ENCODE results near the gene PPP6C. TPM values are rescaled to one million over a fixed set of nuclear protein-coding genes. Genes with fewer than 3 reads are reported as not detected.

PPP6C gene
- total RNA-seq, 4 donors from 2014 or later = 32.6 to 43.2 (median 36.4) TPM

- ATAC-seq (ENCODE audit: low FRiP score) = no peak
Measured at GRCh38 chr9:125137200-125137599, 52.4 kb downstream of the PPP6C start.

DNA sequence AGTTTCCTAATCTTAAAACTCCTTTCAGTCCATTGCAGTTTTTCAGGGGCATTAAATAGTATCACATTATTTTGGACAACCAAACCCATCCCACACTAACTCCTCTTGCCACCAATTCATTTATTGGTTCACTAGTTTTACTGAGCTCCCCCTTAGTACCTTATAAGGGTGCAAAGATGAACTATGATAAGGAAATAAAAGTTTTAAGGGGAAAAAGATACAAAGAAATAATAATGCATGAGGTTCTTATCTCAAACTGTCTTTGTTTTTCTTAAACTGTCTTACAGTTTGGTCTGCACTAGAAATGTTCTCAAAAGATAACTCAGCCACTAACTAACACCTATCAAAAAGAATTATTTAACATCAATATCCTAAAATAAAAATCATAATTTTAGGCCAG, 54.6 kb downstream of the PPP6C start:
- TF ChIP-seq, protein P1, sequence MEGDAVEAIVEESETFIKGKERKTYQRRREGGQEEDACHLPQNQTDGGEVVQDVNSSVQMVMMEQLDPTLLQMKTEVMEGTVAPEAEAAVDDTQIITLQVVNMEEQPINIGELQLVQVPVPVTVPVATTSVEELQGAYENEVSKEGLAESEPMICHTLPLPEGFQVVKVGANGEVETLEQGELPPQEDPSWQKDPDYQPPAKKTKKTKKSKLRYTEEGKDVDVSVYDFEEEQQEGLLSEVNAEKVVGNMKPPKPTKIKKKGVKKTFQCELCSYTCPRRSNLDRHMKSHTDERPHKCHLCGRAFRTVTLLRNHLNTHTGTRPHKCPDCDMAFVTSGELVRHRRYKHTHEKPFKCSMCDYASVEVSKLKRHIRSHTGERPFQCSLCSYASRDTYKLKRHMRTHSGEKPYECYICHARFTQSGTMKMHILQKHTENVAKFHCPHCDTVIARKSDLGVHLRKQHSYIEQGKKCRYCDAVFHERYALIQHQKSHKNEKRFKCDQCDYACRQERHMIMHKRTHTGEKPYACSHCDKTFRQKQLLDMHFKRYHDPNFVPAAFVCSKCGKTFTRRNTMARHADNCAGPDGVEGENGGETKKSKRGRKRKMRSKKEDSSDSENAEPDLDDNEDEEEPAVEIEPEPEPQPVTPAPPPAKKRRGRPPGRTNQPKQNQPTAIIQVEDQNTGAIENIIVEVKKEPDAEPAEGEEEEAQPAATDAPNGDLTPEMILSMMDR (IDR thresholded peaks at IDR 0.05) = no peak
- DNase-seq (ENCODE audit: low spot score) = no peak
- no peak for ATAC-seq (ENCODE audit: low FRiP score)

More at GRCh38 chr9:125137200-125137599, 52.4 kb downstream of the PPP6C start:
- no peak for DNase-seq (ENCODE audit: low spot score)
- TF ChIP-seq, protein P1 (IDR thresholded peaks at IDR 0.05) = no peak

GRCh38 chr9:125133403-125134329, 55.9 kb downstream of the PPP6C start:
- no peak for DNase-seq (ENCODE audit: low spot score)
- TF ChIP-seq, protein P1 (IDR thresholded peaks at IDR 0.05) = no peak
- no peak for ATAC-seq (ENCODE audit: low FRiP score)

- TF ChIP-seq, protein P1 (IDR thresholded peaks at IDR 0.05) = no peak
- ATAC-seq (ENCODE audit: low FRiP score) = no peak
- DNase-seq (ENCODE audit: low spot score) = no peak
Measured at GRCh38 chr9:125131778-125132177, 57.8 kb downstream of the PPP6C start.

DNA sequence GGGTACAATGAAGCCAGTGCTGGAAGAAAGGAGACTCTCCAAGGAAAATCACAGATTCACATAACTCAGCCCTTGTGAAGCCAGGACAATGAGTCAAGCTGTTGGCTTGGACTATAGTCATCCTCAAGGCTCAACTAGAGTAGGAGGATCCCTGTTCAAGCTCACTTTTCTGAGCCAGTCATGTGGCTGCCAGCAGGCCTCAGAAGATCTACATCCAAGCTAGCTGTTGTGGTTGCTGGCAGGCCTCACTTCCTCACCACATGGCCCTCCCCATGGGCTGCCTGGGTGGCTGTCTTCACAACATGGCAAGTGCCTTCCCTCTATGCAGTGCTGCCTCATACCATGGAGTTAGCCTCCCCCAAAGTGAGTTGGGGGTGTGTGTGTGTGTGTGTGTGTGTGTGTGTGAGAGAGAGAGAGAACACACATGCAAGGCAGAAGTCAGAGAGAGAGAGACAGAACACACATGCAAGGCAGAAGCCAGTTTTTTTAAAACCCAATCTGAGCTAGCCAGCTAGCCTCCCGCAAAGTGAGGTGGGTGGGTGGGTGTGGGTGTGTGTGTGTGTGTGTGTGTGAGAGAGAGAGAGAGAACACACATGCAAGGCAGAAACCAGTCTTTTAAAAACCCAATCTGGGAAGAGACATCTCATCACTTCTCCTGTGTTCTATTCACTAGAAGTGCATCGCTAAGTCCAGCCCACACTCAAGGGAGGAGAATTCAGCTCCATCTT, 63.4 kb downstream of the PPP6C start:
- ATAC-seq (ENCODE audit: low FRiP score) = peak; percentile 91
- TF ChIP-seq, protein P1 (IDR thresholded peaks at IDR 0.05) = no peak
- DNase-seq (ENCODE audit: low spot score) = no peak

DNA sequence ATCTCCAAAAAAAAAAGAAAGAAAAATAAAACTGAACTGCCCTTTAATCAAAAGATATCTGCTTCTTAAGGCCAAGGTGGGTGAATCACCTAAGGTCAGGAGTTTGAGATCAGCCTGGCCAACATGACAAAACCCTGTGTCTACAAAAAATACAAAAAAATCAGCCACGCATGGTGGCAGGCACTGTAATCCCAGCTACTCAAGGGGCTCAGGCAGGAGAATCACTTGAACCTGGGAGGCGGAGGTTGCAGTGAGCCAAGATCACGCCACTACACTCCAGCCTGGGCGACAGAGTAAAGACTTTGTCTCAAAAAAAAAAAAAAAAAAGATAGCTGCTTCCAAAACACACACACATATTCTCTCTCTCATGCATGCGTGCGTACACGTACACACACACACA, 64.1 kb downstream of the PPP6C start:
- ATAC-seq (ENCODE audit: low FRiP score) = no peak
- DNase-seq (ENCODE audit: low spot score) = no peak
- TF ChIP-seq, protein P1 (IDR thresholded peaks at IDR 0.05) = no peak
